ENCODE data around the gene UBASH3B. TPM values are rescaled to one million over a fixed set of nuclear protein-coding genes. Genes with fewer than 3 reads are reported as not detected.
A peak's percentile ranks its signal among the peaks of the same experiment; 100 is the strongest.

The UBASH3B gene
- total RNA-seq, 1 donor, result 21.4 TPM

- Histone ChIP-seq H3K4me3 (ENCODE audit: insufficient read depth, low read length) (no peak overlapping the region), H3K9me3 (ENCODE audit: low read depth, low read length) (no peaks in the 10 kb centered on the region), H3K36me3 (ENCODE audit: insufficient read depth, low read length) (no peaks in the 10 kb centered on the region), H3K79me2 (ENCODE audit: insufficient read depth, low read length) (peaks cover 81% of the 10 kb centered on the region), H3K27me3 (ENCODE audit: insufficient read depth, low read length) (no peaks in the 10 kb centered on the region), H3K4me2 (ENCODE audit: insufficient read depth, low read length) (no peak overlapping the region), H3K27ac (ENCODE audit: low read depth, low read length) (no peak overlapping the region), H3K4me1 (ENCODE audit: insufficient read depth, low read length) (peaks cover 27% of the 10 kb centered on the region), H2AFZ (ENCODE audit: low read length) (no peak overlapping the region), H4K20me1 (ENCODE audit: insufficient read depth, low read length) (no peaks in the 10 kb centered on the region)
- TF ChIP-seq CTCF (IDR thresholded peaks at IDR 0.05; ENCODE audit: extremely low read depth, low read depth, low read length), result no peak
- no peak for DNase-seq (ENCODE audit: insufficient read length, low spot score, missing footprints)
Measured at GRCh38 chr11:122714484-122714883, 59.0 kb downstream of the UBASH3B start.

DNA sequence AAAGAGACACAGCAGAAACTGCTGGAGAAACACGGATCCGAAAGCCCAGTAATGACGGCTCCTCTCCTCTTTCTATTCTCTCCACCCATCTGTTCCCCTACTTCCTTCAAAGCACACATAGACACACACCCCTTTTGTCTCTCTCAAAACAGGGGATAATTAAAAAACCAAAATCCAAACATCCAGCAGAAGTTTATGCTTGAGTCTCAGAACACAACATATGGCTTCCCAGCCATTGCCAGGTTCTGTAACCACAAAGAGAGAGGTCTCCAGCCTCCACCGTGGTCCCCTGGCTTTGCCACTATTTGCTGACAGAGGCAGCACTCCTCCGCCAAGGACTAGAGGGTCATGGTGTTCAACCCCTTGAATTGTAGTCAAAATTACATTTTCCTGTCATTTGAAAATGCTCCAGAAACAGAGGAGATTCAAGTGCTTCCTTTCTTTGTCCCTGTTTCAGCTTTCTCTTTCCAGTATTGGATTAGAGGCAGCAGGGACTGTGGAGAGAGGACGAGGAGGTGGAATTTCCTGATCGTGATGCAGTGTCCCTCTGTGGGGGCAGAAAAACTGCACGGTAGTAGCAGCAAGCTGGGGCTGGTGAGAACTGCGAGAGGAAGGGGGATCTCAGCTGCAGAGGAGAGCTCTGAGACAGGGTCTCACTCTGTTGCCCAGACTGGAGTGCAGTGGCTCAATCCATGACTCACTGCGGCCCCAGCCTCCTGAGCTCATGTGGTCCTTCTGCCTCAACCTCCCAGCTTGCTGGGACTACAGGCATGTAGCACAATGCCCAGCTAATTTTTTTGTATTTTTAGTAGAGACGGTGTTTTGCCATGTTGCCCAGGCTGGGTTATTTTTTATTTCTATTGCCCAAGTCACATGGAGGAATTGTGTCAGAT is 60.3 kb downstream of the UBASH3B start:
- no peaks in the 10 kb centered on the region for H3K27me3 ChIP-seq (ENCODE audit: insufficient read depth, low read length)
- no peak overlapping the region for H2AFZ ChIP-seq (ENCODE audit: low read length)
- H4K20me1 ChIP-seq (ENCODE audit: insufficient read depth, low read length), result no peaks in the 10 kb centered on the region
- peak overlapping the region; percentile 19 for H3K4me2 ChIP-seq (ENCODE audit: insufficient read depth, low read length)
- no peak for TF ChIP-seq CTCF (IDR thresholded peaks at IDR 0.05; ENCODE audit: extremely low read depth, low read depth, low read length)
- H3K4me1 ChIP-seq (ENCODE audit: insufficient read depth, low read length), result peaks cover 24% of the 10 kb centered on the region
- no peak overlapping the region for H3K27ac ChIP-seq (ENCODE audit: low read depth, low read length)
- no peak overlapping the region for H3K4me3 ChIP-seq (ENCODE audit: insufficient read depth, low read length)
- DNase-seq (ENCODE audit: insufficient read length, low spot score, missing footprints), result peak; percentile 68
- H3K36me3 ChIP-seq (ENCODE audit: insufficient read depth, low read length), result no peaks in the 10 kb centered on the region
- H3K9me3 ChIP-seq (ENCODE audit: low read depth, low read length), result no peaks in the 10 kb centered on the region
- peaks cover 85% of the 10 kb centered on the region for H3K79me2 ChIP-seq (ENCODE audit: insufficient read depth, low read length)

- no peak overlapping the region for H3K27ac ChIP-seq (ENCODE audit: low read depth, low read length)
- no peaks in the 10 kb centered on the region for H3K9me3 ChIP-seq (ENCODE audit: low read depth, low read length)
- no peaks in the 10 kb centered on the region for H3K27me3 ChIP-seq (ENCODE audit: insufficient read depth, low read length)
- peaks cover 79% of the 10 kb centered on the region for H3K79me2 ChIP-seq (ENCODE audit: insufficient read depth, low read length)
- peak; percentile 14 for DNase-seq (ENCODE audit: insufficient read length, low spot score, missing footprints)
- H2AFZ ChIP-seq (ENCODE audit: low read length), result no peak overlapping the region
- H4K20me1 ChIP-seq (ENCODE audit: insufficient read depth, low read length), result peaks cover 4% of the 10 kb centered on the region
- H3K4me1 ChIP-seq (ENCODE audit: insufficient read depth, low read length), result peaks cover 28% of the 10 kb centered on the region
- H3K4me2 ChIP-seq (ENCODE audit: insufficient read depth, low read length), result no peak overlapping the region
- no peak overlapping the region for H3K4me3 ChIP-seq (ENCODE audit: insufficient read depth, low read length)
- H3K36me3 ChIP-seq (ENCODE audit: insufficient read depth, low read length), result no peaks in the 10 kb centered on the region
- no peak for TF ChIP-seq CTCF (IDR thresholded peaks at IDR 0.05; ENCODE audit: extremely low read depth, low read depth, low read length)
Measured at GRCh38 chr11:122717264-122717867, 61.8 kb downstream of the UBASH3B start.

Data from osteoblast (primary cell).